Transverse colon (tissue), 4 donors: Measurements from ENCODE around the gene ALPK3. TPM values are rescaled to one million over a fixed set of nuclear protein-coding genes. Genes with fewer than 3 reads are reported as not detected.

Source experiments
- DNase-seq: peaks from one replicate; pipeline ENCODE4 v3.0.0-alpha.2; 2019
- H3K27ac ChIP-seq, 4 donors: fragments of 200-600 bp; sonication (generic); 2 replicates each; pipeline ENCODE4 v1.5.1; 2016 to 2018; ENCODE audit warnings: inconsistent platforms in 4 of 4
- H3K27me3 ChIP-seq: fragments of 200-600 bp; sonication (generic); 2 replicates; pipeline ENCODE4 v1.5.1; 2017; ENCODE audit warnings: inconsistent platforms
- H3K36me3 ChIP-seq, 4 donors: fragments of 200-600 bp; sonication (generic); 2 replicates each; pipeline ENCODE4 v1.5.1; 2017 to 2019; ENCODE audit warnings: inconsistent platforms in 4 of 4
- H3K4me1 ChIP-seq, 4 donors: fragments of 200-600 bp; sonication (generic); 2 replicates each; pipeline ENCODE4 v1.5.1; 2017 to 2020; ENCODE audit warnings: inconsistent platforms in 4 of 4
- H3K4me3 ChIP-seq, 4 donors: fragments of 200-600 bp; sonication (generic); 1 replicate in 1 of 4; 2 replicates in 3 of 4; pipeline versions ENCODE4 v1.5.1 to v1.6.1; 2017 to 2019; ENCODE audit warnings: inconsistent platforms in 4 of 4
- H3K9me3 ChIP-seq, 2 donors: fragments of 200-600 bp; sonication (generic); 2 replicates each; pipeline ENCODE4 v1.5.1; 2017 to 2019; ENCODE audit warnings: inconsistent platforms in 2 of 2
- CTCF ChIP-seq, 5 experiments: fragments of 200-600 bp in 3 of 5; fragments of 450-650 bp in 2 of 5; sonication (generic) in 3 of 5; IDR thresholded peaks; 1 replicate in 2 of 5; 2 replicates in 3 of 5; pipeline ENCODE4 v1.5.1; 2016 to 2017; ENCODE audit warnings: antibody characterized with exemption in 5 of 5, inconsistent platforms in 3 of 5, mild to moderate bottlenecking in 2 of 5, moderate library complexity in 1 of 5
- EP300 ChIP-seq: sonication (generic); formaldehyde crosslinking; IDR thresholded peaks from one replicate; pipeline ENCODE4 v1.6.1; 2017; ENCODE audit warnings: antibody characterized with exemption, low read depth
- POLR2A ChIP-seq: fragments of 450-650 bp; IDR thresholded peaks from one replicate; pipeline ENCODE4 v1.6.1; 2016; ENCODE audit warnings: antibody characterized with exemption, mild to moderate bottlenecking, moderate library complexity
- POLR2AphosphoS5 ChIP-seq, 3 donors: sonication (generic); formaldehyde crosslinking; IDR thresholded peaks; one replicate each; pipeline ENCODE4 v1.6.1; 2016; ENCODE audit warnings: antibody characterized with exemption in 3 of 3
- WGBS, 2 donors: methylation state at CpG; one replicate each; pipeline ENCODE4 v1.1.5; 2018; ENCODE audit warnings: low coverage in 1 of 2; 5-methylcytosine and 5-hydroxymethylcytosine counted together
- in situ Hi-C, 4 donors: fragments of 200-750 bp; cut with MboI; loops; one replicate each; pipeline versions ENCODE4 v1.15.0 to v1.15.1; 2017; ENCODE audit warnings: low sequenced_read_pairs in 3 of 4, low pct_ligation_motif_present in 1 of 4, low pct_unique_long_range_greater_than_20kb in 1 of 4
- intact Hi-C: fragments of 100-400 bp; cut with DNase I; formaldehyde crosslinking; loops from one replicate; pipeline ENCODE4 v1.15.1; 2023; ENCODE audit warnings: low total_unique reads
- total RNA-seq, 4 donors: library from RNA; depleted of rRNA; stranded (reverse); fragments of >200 nt; gene quantifications; one replicate each; pipeline ENCODE4 v1.1.0, GENCODE V29; 2016

ALPK3 gene
- total RNA-seq, 4 donors from 2014 or later: 1.1 to 4.6 (median 2.8) TPM

GRCh38 chr15:84889313-84889990, 72.3 kb downstream of the ALPK3 start:
- H3K4me1 ChIP-seq: no peaks in the 10 kb centered on the region
- no peak overlapping the region for H3K27ac ChIP-seq
- intact Hi-C loops: no loop called here
- H3K4me3 ChIP-seq: no peak overlapping the region
- no peak for TF ChIP-seq POLR2AphosphoS5 (IDR thresholded peaks at IDR 0.05)
- TF ChIP-seq POLR2A: no peak
- no peak for TF ChIP-seq EP300
- TF ChIP-seq CTCF (IDR thresholded peaks at IDR 0.05): no peak
- no peaks in the 10 kb centered on the region for H3K9me3 ChIP-seq
- H3K36me3 ChIP-seq: no peaks in the 10 kb centered on the region
- 83% methylated on average over 8 of the region's 8 CpGs; no CpG with 5 or more reads in 1 of the 2 donors for WGBS, 2 donors
- in situ Hi-C loops: no loop called here
- no peak for DNase-seq
- no peaks in the 10 kb centered on the region for H3K27me3 ChIP-seq

- intact Hi-C loops: no loop called here
- H3K27ac ChIP-seq: no peak overlapping the region
- TF ChIP-seq POLR2A: no peak
- no peak for TF ChIP-seq POLR2AphosphoS5 (IDR thresholded peaks at IDR 0.05)
- TF ChIP-seq EP300: no peak
- TF ChIP-seq CTCF (IDR thresholded peaks at IDR 0.05): no peak
- no peak overlapping the region for H3K4me3 ChIP-seq
- DNase-seq: no peak
- in situ Hi-C loops: no loop called here
- WGBS, 2 donors: 90% methylated on average over 6 of the region's 6 CpGs; no CpG with 5 or more reads in 1 of the 2 donors
- no peaks in the 10 kb centered on the region for H3K27me3 ChIP-seq
- H3K36me3 ChIP-seq: no peaks in the 10 kb centered on the region
- H3K9me3 ChIP-seq: no peaks in the 10 kb centered on the region
- no peaks in the 10 kb centered on the region for H3K4me1 ChIP-seq
Observed at GRCh38 chr15:84889991-84890669, 73.0 kb downstream of the ALPK3 start.

GRCh38 chr15:84890670-84891162, 73.6 kb downstream of the ALPK3 start:
- Histone ChIP-seq H3K27me3 (no peaks in the 10 kb centered on the region), H3K27ac (no peak overlapping the region), H3K4me1 (no peaks in the 10 kb centered on the region), H3K36me3 (no peaks in the 10 kb centered on the region), H3K4me3 (no peak overlapping the region), H3K9me3 (no peaks in the 10 kb centered on the region)
- in situ Hi-C loops (no loop called here), intact Hi-C loops (no loop called here)
- no peak for DNase-seq
- 79 to 89% methylated on average over 4 to 5 of the region's 5 CpGs for WGBS, 2 donors
- no peak for TF ChIP-seq POLR2AphosphoS5 (IDR thresholded peaks at IDR 0.05)
- no peak for TF ChIP-seq EP300
- TF ChIP-seq CTCF (IDR thresholded peaks at IDR 0.05): no peak
- TF ChIP-seq POLR2A: no peak

GRCh38 chr15:84891339-84891738, 74.2 kb downstream of the ALPK3 start:
- TF ChIP-seq POLR2A (no peak), EP300 (no peak), CTCF (IDR thresholded peaks at IDR 0.05) (no peak)
- no peaks in the 10 kb centered on the region for H3K9me3 ChIP-seq
- H3K27me3 ChIP-seq: no peaks in the 10 kb centered on the region
- H3K4me1 ChIP-seq: no peaks in the 10 kb centered on the region
- H3K4me3 ChIP-seq: no peak overlapping the region
- H3K27ac ChIP-seq: no peak overlapping the region
- intact Hi-C loops: no loop called here
- in situ Hi-C loops: no loop called here
- no peak for DNase-seq
- H3K36me3 ChIP-seq: no peaks in the 10 kb centered on the region
- WGBS, 2 donors: 89 to 91% methylated on average over 4 to 6 of the region's 6 CpGs
